Activated naive CD4-positive, alpha-beta T cell treated with anti-CD3 and anti-CD28 coated beads, Interleukin-2, amount 10 ng/mL, durations not matched to agents 7 days and 5 days (primary cell): ENCODE results near the gene ACTC1.

Experiments used
- CTCF ChIA-PET: fragments of 350-600 bp; sonication (Branson Sonifier 250); formaldehyde crosslinking; loops from one replicate; lab custom pipeline; 2021; ENCODE audit warnings: antibody characterized with exemption; lab: Charles Lee
- DNase-seq: peaks from one replicate; pipeline ENCODE4 v3.0.0-alpha.2; 2020
- H3K27ac Mint-ChIP-seq: one replicate; pipeline ENCODE4 v1.8.0; 2021; ENCODE audit warnings: mild to moderate bottlenecking, moderate library complexity, mixed read lengths
- H3K27me3 Mint-ChIP-seq: one replicate; pipeline ENCODE4 v1.8.0; 2021; ENCODE audit warnings: mild to moderate bottlenecking, mixed read lengths
- H3K36me3 Mint-ChIP-seq: one replicate; pipeline ENCODE4 v1.8.0; 2021; ENCODE audit warnings: mixed read lengths
- H3K4me1 Mint-ChIP-seq: one replicate; pipeline ENCODE4 v1.8.0; 2021; ENCODE audit warnings: mixed read lengths
- H3K4me3 Mint-ChIP-seq: one replicate; pipeline ENCODE4 v1.8.0; 2021; ENCODE audit warnings: mild to moderate bottlenecking, moderate library complexity, mixed read lengths
- H3K9me3 Mint-ChIP-seq: one replicate; pipeline ENCODE4 v1.8.0; 2021; ENCODE audit warnings: mixed read lengths

Gene ACTC1

DNA sequence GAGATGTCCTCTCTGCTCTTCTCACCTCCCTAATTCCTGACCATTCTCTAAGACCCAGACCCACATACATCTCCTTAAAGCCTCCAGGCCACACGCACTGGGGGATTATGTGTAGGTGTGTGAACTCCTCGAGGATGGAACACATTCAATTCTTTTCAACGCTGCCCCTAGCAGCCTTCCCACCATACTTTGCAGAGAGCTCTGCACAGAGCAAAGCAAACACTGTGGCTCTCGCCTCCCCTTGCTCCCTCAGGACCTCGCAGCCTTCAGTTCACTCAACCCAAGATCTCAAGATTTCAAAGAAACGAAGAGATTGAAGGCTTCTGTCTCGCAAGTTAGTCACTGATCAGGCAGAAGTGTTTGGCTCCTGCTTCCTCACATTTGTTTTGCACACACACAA, 6.0 kb downstream of the ACTC1 start:
- Mint-ChIP-seq H3K9me3 (no peaks in the 10 kb centered on the region), H3K27me3 (peaks cover 32% of the 10 kb centered on the region), H3K4me3 (no peak overlapping the region), H3K4me1 (no peaks in the 10 kb centered on the region), H3K27ac (no peak overlapping the region), H3K36me3 (no peaks in the 10 kb centered on the region)
- no peak for DNase-seq
- CTCF ChIA-PET, result no interaction called here

DNA sequence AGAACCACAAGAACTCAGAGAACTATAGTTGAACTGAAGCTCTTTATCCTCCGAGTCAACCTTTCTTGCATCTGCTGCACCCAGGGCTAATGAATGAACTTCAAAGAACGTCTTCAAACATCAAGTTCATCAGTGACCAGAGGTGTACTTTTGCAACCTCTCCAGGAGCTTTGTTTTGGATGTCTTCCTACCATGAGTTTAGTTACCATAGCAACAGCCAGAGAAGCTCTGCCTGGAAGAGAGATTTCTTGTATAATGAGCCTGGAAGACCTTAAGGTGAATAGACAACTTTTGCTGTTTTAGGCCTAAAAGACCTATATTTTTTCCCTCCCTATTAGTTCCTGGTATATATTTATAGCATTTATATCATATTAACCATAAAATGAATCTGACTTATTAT, 9.1 kb downstream of the ACTC1 start:
- no peaks in the 10 kb centered on the region for H3K9me3 Mint-ChIP-seq
- CTCF ChIA-PET, result no interaction called here
- H3K27me3 Mint-ChIP-seq, result peaks cover 6% of the 10 kb centered on the region
- H3K4me3 Mint-ChIP-seq, result no peak overlapping the region
- H3K27ac Mint-ChIP-seq, result no peak overlapping the region
- H3K4me1 Mint-ChIP-seq, result no peaks in the 10 kb centered on the region
- no peaks in the 10 kb centered on the region for H3K36me3 Mint-ChIP-seq
- no peak for DNase-seq

DNA sequence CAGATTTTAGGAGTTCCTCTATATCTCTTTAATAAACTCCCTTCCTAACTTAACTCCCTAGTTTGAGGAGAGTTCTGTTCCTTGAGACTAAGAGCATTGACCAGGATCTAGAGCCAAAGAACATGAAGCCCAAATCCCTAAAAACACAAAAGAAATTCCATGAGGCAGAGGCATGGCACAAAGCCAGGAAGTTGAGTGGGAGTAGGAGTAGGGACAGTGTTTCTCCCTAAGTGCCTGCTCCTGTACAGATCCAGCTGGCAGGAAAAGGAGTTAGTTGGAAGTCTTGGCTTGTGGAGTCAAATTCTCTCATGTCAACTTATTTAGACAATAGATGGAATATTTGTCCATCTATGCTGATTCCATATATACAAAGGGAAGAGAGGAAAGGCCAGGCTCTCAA, 11.4 kb downstream of the ACTC1 start:
- CTCF ChIA-PET, result no interaction called here
- Mint-ChIP-seq H3K4me3 (no peak overlapping the region), H3K9me3 (no peaks in the 10 kb centered on the region), H3K36me3 (no peaks in the 10 kb centered on the region), H3K27me3 (peaks cover under 1% of the 10 kb centered on the region), H3K27ac (no peak overlapping the region), H3K4me1 (no peaks in the 10 kb centered on the region)
- no peak for DNase-seq

DNA sequence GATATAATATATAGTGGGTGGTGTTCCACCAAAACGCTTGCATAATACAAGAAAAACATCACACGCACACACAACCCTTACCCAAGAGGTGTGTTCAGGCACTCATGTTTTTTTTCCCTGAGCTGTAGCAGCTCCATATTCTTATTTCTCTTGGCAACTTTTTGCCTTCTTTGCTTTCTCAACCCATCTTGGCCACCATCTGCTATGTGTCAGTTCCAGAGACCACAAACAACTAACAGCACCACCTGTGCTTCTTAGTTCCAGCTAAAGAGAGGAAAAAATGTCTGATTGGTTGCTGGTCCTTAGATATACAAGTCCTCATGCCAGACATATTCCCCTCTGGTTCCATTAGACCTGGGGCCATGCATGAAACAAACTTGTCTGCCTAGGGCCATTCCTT, 11.9 kb downstream of the ACTC1 start:
- H3K27me3 Mint-ChIP-seq, result no peaks in the 10 kb centered on the region
- no peaks in the 10 kb centered on the region for H3K36me3 Mint-ChIP-seq

DNA sequence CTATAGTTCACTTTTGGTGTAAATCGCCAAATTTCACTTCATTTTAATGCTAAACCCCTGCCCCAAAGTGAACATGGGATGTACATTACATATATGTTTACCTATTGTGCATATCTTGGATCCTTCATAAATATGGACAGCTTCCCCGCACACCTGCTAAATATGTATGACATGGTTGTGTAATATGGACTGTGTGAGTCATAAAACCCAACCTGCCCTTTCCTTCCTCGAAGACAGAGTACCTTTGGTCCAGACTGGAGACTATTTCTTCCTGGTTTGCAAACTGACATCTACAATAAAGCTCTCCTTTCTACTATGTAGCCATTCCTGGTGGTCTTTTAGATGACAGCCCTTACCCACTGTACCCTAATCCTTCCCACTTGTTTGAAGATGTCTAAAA, 12.4 kb downstream of the ACTC1 start:
- no peak for DNase-seq
- H3K27me3 Mint-ChIP-seq, result no peaks in the 10 kb centered on the region
- H3K4me3 Mint-ChIP-seq, result no peak overlapping the region
- no peaks in the 10 kb centered on the region for H3K36me3 Mint-ChIP-seq
- H3K27ac Mint-ChIP-seq, result no peak overlapping the region
- CTCF ChIA-PET, result no interaction called here
- H3K4me1 Mint-ChIP-seq, result no peaks in the 10 kb centered on the region
- H3K9me3 Mint-ChIP-seq, result no peaks in the 10 kb centered on the region

More for the DNA sequence above, 11.9 kb downstream of the ACTC1 start:
- Mint-ChIP-seq H3K4me1 (no peaks in the 10 kb centered on the region), H3K4me3 (no peak overlapping the region), H3K27ac (no peak overlapping the region), H3K9me3 (no peaks in the 10 kb centered on the region)
- CTCF ChIA-PET, result no interaction called here
- DNase-seq, result no peak

DNA sequence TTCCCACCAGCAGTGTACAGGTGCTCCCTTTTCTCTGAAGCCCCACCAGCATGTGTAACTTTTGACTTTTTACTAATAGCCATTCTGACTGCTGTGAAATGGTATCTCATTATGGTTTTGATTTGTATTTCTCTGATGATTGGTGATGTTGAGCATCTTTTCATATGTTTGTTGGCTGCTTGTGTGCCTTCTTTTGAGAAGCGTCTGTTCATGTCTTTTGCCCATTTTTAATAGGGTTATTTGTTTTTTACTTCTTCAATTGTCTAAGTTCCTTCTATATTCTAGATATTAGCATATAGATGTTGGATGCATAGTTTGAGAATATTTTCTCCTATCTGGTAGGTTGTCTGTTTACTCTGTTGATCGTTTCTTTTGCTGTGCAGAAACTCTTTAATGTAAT, 14.6 kb downstream of the ACTC1 start:
- Mint-ChIP-seq H3K4me3 (no peak overlapping the region), H3K27me3 (no peaks in the 10 kb centered on the region), H3K36me3 (no peaks in the 10 kb centered on the region), H3K27ac (no peak overlapping the region), H3K4me1 (no peaks in the 10 kb centered on the region), H3K9me3 (no peaks in the 10 kb centered on the region)
- no peak for DNase-seq
- CTCF ChIA-PET, result no interaction called here

DNA sequence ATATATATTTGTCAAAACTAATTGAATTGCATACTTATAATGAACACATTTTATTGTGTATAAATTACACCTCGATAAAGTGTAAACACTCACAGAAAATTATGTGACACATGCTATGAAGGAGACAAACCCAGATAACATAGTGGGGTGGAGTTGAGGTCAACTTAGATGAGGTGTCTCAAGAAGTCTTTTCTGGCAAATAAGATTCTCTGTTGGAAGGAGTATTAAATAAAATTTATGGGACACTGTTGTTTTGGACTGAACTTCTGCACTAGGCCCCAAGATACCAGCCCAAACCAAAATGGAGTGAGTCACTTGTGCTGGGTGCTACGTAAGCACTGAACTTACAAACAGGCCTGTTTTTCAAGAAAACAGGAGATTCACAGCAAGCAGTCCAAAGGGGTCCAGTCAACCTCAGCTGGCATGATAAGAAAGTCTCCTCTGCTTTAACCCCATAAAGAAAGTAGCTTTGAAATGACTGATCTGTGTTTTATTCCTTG, 18.7 kb downstream of the ACTC1 start:
- H3K4me3 Mint-ChIP-seq, result no peak overlapping the region
- no peak for DNase-seq
- H3K4me1 Mint-ChIP-seq, result no peaks in the 10 kb centered on the region
- no peaks in the 10 kb centered on the region for H3K36me3 Mint-ChIP-seq
- H3K27me3 Mint-ChIP-seq, result peaks cover 3% of the 10 kb centered on the region
- CTCF ChIA-PET, result no interaction called here
- no peak overlapping the region for H3K27ac Mint-ChIP-seq
- H3K9me3 Mint-ChIP-seq, result no peaks in the 10 kb centered on the region

DNA sequence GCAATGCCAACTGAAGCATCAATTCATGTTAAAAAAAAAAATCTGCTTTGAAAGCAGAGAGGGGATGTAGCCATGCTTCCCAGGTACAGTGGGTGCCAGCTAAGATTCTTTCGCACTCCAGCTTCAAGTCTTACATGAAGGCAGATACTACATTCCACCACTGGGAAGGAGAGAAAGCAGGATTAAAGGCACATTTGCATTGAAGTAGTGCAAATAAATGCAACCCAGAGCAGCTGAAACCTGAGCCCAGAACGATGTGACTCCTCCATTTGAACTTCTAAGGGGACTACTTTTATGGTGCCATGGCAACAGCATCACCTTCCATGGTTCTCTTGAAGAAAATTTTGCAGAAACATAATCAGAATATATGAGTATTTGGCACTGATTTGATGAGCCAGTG, 21.4 kb downstream of the ACTC1 start:
- no peak overlapping the region for H3K27ac Mint-ChIP-seq
- DNase-seq, result no peak
- peaks cover 6% of the 10 kb centered on the region for H3K27me3 Mint-ChIP-seq
- CTCF ChIA-PET, result no interaction called here
- H3K9me3 Mint-ChIP-seq, result no peaks in the 10 kb centered on the region
- H3K4me1 Mint-ChIP-seq, result no peaks in the 10 kb centered on the region
- H3K4me3 Mint-ChIP-seq, result no peak overlapping the region
- no peaks in the 10 kb centered on the region for H3K36me3 Mint-ChIP-seq

DNA sequence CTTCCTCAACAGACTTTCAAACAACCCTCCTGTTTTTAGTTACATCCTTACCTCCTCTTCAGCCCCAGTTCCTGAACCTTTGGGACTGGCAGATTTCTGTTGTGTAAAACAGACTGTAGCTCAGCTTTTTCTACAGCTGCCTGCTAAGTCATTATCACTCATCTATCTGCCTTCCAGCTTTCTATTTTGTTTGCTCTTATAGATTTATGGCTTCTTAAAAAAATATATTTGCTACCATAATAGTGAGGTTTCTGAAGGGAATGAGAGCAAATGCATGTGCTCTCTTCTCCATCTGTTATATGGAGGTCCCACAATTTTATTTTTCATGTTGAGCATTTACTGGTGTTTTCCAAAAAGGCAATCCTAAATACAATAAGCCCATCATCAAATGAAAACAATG, 22.3 kb downstream of the ACTC1 start:
- Mint-ChIP-seq H3K27ac (no peak overlapping the region), H3K9me3 (no peaks in the 10 kb centered on the region)

DNA sequence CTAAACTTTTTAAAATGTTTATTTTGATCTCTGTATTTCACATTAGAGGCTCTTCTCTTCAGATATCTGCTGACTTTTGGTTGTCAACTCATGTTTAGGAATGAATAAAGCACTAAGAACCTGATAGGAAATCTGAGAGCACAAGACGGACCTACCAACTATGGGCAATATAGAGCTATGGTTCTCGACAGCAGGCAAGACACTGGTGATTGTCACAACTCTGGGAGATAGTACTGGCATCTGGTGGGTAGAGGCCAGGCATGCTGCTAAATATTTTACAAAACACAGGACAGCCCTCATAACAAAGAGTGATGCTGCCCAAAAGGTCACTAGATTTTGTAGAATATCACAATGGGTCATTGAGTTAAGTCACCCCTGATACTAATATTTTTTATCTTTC, 23.0 kb downstream of the ACTC1 start:
- Mint-ChIP-seq H3K9me3 (no peaks in the 10 kb centered on the region), H3K36me3 (no peaks in the 10 kb centered on the region), H3K4me3 (no peak overlapping the region), H3K27ac (no peak overlapping the region), H3K27me3 (peaks cover 6% of the 10 kb centered on the region), H3K4me1 (no peaks in the 10 kb centered on the region)
- CTCF ChIA-PET, result no interaction called here
- no peak for DNase-seq

More for the DNA sequence above, 22.3 kb downstream of the ACTC1 start:
- no peaks in the 10 kb centered on the region for H3K4me1 Mint-ChIP-seq
- H3K36me3 Mint-ChIP-seq, result no peaks in the 10 kb centered on the region
- CTCF ChIA-PET, result no interaction called here
- H3K4me3 Mint-ChIP-seq, result no peak overlapping the region
- no peak for DNase-seq
- peaks cover 6% of the 10 kb centered on the region for H3K27me3 Mint-ChIP-seq

DNA sequence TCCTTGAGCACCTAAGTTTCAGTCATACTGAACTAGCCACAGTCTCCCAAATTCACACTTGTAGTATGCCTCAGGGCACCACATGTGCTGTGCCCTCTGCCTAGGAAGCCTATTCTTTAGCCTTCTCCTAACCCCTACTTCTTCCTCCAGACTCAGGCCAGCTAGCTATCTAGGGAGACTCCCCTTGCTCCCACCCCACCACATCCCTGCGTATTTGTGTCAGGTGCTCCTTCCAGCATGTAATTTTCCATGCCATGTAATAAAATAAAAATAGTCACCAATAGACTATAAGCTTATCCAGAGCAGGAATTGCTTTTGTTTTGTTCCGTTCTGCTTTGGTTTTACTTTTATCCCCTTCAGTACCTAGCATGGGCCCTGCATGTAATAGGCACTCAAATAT, 25.6 kb downstream of the ACTC1 start:
- Mint-ChIP-seq H3K27me3 (peaks cover 6% of the 10 kb centered on the region), H3K4me1 (no peaks in the 10 kb centered on the region), H3K4me3 (no peak overlapping the region), H3K36me3 (no peaks in the 10 kb centered on the region), H3K27ac (no peak overlapping the region), H3K9me3 (no peaks in the 10 kb centered on the region)
- CTCF ChIA-PET, result no interaction called here
- no peak for DNase-seq

DNA sequence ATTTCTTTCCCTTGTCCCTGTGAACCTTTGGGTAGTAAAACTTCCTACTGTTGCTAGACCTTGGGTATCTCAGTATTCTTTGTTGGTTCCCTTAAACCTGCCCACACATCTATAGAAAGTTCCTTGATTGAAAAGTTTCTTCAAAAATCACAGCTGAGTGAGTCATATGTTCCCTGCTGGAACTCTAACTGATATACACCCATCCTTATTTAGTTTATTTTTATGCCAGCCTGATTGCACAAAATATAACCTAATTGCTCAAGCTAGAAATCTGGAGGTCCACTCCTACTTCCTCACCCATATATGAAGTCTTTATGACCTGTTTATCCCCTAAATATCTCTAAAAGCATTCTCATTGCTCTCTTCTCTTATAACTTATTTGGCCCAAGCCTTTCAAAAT, 26.8 kb downstream of the ACTC1 start:
- no peaks in the 10 kb centered on the region for H3K9me3 Mint-ChIP-seq

DNA sequence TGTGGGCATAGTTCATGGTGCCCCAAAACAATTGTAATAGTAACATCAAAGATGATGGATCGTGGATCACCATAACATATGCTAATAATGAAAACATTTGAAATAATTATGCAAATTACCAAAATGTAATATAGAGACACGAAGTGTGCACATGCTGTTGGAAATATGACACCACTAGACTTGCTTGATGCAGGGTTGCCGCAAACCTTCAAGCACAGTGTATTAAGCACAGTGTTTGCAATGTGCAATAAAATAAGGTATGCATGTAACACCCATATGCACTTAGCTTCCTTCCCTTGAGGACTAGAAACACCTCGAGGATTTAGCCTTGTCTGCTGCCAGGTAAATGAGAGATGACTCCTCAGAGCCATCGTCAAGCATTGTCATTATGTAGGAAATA, 29.6 kb downstream of the ACTC1 start:
- no peak overlapping the region for H3K4me3 Mint-ChIP-seq
- no peak for DNase-seq
- no peaks in the 10 kb centered on the region for H3K9me3 Mint-ChIP-seq
- H3K4me1 Mint-ChIP-seq, result no peaks in the 10 kb centered on the region
- CTCF ChIA-PET, result no interaction called here
- H3K36me3 Mint-ChIP-seq, result no peaks in the 10 kb centered on the region
- H3K27ac Mint-ChIP-seq, result no peak overlapping the region
- H3K27me3 Mint-ChIP-seq, result peaks cover 4% of the 10 kb centered on the region

More for the DNA sequence above, 26.8 kb downstream of the ACTC1 start:
- Mint-ChIP-seq H3K4me1 (no peaks in the 10 kb centered on the region), H3K27me3 (peaks cover 6% of the 10 kb centered on the region), H3K36me3 (no peaks in the 10 kb centered on the region), H3K4me3 (no peak overlapping the region), H3K27ac (no peak overlapping the region)
- DNase-seq, result no peak
- CTCF ChIA-PET, result no interaction called here

DNA sequence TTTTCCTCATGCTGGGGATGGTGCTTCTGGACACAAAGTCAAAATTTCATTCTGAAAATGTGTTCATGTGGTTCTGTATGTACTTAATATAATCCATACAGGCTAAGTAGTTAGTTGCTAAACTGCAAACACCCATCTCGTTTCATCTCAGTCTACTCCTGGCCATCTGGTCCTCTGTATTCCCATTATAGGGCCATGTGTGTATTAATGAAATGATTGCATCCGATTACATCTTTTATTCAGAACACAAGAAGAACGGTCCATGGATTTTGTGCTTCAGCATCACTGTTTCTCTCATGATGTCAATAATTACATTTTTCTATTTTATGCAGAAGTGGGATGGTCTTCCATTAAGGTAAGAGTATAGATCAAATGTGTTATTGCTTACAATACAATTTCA, 34.4 kb downstream of the ACTC1 start:
- Mint-ChIP-seq H3K4me1 (no peaks in the 10 kb centered on the region), H3K9me3 (no peaks in the 10 kb centered on the region), H3K27me3 (peaks cover 32% of the 10 kb centered on the region), H3K36me3 (no peaks in the 10 kb centered on the region), H3K27ac (no peak overlapping the region), H3K4me3 (no peak overlapping the region)
- CTCF ChIA-PET, result no interaction called here
- no peak for DNase-seq

DNA sequence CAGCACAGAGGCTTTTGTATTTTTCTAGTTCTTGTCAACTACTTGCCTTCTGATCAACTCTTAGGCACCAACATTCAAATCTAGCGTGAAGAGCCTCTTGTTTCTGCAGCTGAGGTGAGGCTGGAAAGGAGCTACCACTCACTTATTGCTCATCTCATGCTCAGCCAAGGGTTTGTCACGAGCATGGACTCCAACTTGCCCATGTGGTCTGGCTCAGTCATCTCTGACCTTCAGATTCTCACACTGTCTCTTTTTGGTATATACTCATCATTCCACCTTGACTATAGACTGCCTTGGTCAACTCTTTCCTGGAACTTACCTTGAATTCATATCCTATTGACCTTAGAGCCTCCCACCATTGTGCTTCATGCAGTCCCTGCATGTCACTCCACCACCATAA, 35.4 kb downstream of the ACTC1 start:
- CTCF ChIA-PET, result no interaction called here
- H3K27ac Mint-ChIP-seq, result no peak overlapping the region
- H3K4me3 Mint-ChIP-seq, result no peak overlapping the region
- no peaks in the 10 kb centered on the region for H3K36me3 Mint-ChIP-seq
- H3K4me1 Mint-ChIP-seq, result no peaks in the 10 kb centered on the region
- no peak for DNase-seq
- no peaks in the 10 kb centered on the region for H3K9me3 Mint-ChIP-seq
- H3K27me3 Mint-ChIP-seq, result peaks cover 41% of the 10 kb centered on the region

DNA sequence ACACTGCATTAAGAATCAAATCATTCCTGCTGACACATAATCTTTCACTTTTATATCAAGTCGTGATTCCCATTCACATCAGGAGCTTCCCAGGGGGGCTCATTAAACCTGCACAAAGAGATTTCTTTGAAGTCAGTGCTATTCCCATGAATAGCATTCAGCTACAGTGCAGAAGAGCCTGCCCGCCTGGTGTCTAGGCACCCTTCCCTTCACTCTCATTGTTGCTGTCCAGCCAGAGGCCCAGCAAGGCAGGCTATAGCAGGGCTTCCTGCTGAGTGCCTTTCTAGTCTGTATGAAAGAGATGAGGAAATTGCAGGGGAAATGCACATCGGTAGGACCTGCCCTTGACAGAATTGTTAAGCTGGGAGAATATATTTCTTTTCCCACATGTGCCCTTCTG, 36.0 kb downstream of the ACTC1 start:
- Mint-ChIP-seq H3K9me3 (no peaks in the 10 kb centered on the region), H3K4me1 (no peaks in the 10 kb centered on the region), H3K27me3 (peaks cover 47% of the 10 kb centered on the region), H3K27ac (no peak overlapping the region), H3K36me3 (no peaks in the 10 kb centered on the region), H3K4me3 (no peak overlapping the region)
- CTCF ChIA-PET, result no interaction called here
- no peak for DNase-seq
